Astrocyte of the hippocampus (primary cell): ENCODE measurements around the gene CHRM4.

Source experiments
- DNase-seq: peaks from one replicate; pipeline ENCODE4 v3.0.0; 2011; ENCODE audit warnings: low read depth, low spot score

CHRM4 gene

DNA sequence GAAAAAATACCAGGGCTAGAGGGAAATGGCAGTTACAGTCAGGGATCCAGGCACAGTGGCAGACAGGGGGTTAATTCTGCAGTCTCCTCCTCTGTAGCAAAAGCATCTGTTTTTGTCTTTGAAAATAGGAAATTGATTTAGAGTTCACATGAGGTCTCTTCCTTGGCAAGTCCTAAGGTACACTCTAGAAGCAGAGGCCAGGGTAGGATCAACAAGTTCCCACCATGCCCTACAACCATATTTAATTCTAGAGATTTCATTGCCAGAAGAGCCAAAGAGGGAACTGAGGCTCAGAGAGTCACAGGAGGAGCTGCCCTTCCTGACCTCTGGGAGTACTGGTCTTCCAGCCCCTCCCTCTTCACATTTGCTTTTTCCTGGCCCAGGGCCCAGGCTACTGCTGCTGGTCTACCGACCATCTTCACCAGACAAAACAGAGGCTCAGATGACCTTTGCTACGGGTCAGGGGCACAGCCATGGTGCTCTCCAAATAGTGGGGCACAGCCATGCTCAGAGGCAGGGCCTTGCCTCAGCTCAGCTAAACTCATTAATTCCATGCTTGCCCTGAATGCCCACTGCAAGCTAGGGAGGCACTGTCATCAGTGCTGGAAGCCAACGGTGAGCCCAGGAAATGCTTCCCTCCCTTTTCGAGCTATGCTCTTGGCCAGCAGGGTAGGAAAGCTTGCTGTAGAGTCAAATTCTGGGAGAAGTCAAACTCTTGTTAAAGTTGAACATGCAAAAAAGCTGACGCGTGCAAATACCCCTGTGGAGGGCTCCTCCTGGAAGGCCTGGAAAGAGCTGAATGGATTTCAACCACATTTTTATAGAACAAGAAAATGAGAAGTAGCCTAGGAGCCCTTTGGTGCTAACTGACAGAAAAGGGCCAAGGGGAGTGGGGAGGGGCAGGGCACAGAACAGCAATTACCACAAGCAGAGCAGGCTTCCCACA is 11.7 kb upstream of the CHRM4 start:
- DNase-seq: no peak

DNA sequence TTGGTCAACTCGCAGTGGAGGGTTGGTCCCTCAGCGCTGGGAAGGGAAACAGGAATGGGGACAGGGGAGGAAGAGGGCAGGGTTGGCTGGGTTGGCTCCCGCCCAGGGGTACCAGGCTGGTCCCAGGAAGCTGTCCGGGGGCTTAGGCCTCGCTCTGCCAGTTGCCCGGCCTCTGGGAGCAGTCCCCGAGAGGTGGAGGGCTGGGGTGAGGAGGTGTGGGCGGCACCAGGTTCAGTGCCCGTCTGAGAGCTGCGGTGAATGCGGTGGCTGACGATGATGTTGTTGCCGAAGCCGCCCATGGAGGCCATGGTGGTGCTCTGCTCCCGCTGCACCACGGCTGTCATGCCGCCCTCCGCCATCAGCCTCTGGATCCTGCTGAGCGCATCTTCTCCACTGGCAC is 6.0 kb upstream of the CHRM4 start:
- no peak for DNase-seq

DNA sequence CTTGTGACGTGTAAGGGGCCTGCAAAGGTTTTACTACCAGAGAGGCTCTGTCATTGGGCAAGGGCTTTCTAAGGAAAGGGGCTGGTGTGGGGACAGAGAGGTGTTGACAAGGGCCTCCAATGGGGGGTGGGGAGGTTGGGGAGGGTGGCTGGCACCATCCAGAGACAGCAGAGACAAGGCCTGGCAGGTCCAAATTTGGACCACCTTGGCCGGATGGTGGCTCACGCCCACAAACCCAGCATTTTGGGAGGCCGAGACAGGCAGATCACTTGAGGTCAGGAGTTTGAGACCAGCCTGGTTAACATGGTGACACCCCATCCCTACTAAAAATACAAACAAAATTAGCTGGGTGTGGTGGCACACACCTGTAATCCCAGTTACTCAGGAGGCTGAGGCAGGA is 2.2 kb upstream of the CHRM4 start:
- DNase-seq: no peak

DNA sequence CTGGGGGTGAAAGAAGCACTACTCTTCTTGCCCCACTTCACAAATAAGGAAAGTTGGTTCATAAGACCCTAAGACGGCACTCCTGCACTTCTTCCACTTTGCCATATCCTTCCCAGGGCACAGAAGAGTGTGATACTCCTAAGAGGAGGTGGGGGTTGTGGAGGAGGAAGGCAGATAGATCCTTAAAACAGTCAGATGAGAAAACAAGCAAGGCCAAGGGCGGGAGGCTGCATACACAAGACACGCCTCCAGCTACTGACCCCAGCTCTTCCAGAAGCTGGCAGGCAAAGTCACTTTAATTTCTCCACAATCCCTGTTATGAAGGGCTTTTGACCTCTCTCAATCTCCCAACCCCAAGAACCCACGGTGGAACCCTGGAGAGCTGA is 1.6 kb upstream of the CHRM4 start:
- DNase-seq: no peak

DNA sequence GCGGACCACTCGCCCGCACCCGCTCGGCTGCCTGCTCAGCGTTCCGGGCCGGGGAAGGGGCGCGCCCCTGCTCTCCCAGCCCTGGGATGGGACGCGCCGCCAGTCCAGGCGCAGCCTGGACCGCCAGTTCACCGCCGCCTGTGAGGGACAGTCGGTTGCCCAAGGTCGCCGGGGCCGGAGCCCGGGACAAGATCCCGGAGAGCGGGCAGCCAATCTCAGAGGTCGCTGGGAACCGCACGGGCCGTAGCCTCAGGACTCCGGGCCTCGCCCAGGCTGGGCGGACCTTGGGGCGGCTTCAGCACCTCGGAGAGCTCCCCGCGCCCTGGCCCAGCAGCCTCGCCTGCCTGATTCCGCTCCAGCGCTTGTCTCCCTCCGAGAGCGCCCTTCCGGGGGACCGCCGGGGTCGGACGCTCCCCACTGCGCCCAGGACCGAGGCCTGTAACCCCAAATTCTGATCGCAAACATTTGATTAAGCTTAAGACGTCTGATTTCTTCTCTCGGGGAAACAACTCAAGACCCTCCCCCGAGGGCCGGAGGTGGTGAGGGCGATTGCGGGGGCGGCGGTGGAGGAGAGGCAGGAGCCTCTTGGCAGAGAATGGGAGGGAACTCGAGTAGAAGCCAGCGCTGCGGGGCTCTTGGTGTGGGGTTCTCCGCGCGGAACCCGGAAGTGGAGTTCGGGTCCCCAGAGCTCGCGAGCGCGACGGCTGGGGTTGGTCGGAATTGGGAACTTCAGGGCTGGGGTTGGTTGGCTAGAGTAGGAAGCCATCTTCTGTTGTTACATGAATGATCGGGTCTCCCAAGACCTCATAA is 1.1 kb upstream of the CHRM4 start:
- DNase-seq: peak; percentile 94

DNA sequence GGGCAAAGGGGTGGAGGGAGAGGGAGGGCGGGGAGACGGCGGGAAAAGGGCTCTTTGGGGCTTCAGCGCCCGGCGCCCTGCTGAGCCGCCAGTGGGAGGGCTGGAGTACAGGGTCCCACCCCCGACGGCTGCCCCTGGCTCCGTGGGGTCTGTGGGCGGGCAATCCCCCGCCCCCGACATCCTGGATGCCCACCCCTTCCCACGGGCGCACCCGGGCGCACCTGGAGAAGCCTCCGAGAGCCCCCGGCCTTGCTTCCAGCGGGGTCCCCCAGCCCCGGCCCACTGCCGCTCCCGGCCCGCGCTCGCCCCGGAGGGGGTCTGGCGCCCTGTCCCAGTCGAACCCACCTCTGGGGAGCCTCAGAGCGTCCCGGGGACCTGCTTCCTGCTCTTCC is 394 bp downstream of the CHRM4 start:
- DNase-seq: no peak

- no peak for DNase-seq
Measured at GRCh38 chr11:46390331-46391171, 1.0 kb downstream of the CHRM4 start.

GRCh38 chr11:46389450-46390330 is 1.9 kb downstream of the CHRM4 start:
- DNase-seq: peak; percentile 90

GRCh38 chr11:46388619-46389449 is 2.7 kb downstream of the CHRM4 start:
- no peak for DNase-seq

GRCh38 chr11:46387919-46388618 is 3.5 kb downstream of the CHRM4 start:
- DNase-seq: no peak

DNA sequence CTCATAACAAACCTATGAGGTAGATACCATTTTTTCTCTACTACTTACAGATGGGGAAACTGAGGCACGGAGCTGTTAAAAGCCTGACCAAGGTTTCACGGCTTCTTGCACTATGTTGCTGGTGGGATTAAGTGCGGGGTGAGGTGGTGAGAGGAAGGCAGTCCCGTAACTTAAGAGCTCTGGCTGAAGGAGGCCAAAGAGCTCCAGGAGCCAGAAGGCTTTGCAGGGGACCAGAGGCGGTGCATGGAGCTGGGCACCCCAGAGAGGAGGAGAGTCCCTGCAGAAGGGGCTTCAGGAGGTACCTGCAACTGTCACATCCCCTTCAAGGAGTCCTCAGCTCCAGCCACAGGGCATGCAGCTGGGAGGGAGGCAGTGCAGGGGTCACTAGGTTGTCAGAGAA is 4.1 kb downstream of the CHRM4 start:
- no peak for DNase-seq

- DNase-seq: no peak
Measured at GRCh38 chr11:46386674-46387073, 4.9 kb downstream of the CHRM4 start.

GRCh38 chr11:46386005-46386578 is 5.5 kb downstream of the CHRM4 start:
- no peak for DNase-seq

DNA sequence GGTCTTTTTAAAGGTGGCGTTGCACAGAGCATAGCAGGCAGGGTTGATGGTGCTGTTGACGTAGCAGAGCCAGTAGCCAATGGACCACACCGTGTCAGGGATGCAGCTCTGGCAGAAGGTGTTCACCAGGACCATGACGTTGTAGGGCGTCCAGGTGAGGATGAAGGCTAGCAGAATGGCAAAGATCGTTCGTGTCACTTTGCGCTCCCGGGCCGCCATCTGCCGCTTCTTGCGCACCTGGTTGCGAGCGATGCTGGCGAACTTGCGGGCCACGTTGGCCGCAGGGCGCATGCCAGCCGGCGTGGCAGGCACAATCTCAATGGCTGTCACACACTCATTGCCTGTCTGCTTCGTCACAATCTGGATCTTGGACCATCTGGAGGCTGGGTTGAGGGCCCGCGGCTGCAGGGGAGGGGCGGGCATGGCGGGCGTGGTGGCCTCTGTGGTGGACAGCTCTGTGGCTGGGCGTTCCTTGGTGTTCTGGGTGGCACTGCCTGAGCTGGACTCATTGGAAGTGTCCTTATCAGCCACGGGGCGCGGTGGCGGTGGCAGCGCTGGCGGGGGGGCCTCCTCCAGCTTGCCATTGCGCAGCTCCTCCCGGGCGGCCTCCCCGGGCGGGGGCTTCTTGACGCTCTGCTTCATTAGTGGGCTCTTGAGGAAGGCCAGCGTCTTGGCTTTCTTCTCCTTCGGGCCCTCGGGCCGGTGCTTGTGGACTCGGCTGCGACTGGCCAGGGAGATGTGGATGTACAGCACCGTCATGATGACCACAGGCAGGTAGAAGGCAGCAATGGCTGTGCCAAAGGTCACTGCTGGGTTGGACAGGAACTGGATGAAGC is 6.2 kb downstream of the CHRM4 start:
- no peak for DNase-seq

DNA sequence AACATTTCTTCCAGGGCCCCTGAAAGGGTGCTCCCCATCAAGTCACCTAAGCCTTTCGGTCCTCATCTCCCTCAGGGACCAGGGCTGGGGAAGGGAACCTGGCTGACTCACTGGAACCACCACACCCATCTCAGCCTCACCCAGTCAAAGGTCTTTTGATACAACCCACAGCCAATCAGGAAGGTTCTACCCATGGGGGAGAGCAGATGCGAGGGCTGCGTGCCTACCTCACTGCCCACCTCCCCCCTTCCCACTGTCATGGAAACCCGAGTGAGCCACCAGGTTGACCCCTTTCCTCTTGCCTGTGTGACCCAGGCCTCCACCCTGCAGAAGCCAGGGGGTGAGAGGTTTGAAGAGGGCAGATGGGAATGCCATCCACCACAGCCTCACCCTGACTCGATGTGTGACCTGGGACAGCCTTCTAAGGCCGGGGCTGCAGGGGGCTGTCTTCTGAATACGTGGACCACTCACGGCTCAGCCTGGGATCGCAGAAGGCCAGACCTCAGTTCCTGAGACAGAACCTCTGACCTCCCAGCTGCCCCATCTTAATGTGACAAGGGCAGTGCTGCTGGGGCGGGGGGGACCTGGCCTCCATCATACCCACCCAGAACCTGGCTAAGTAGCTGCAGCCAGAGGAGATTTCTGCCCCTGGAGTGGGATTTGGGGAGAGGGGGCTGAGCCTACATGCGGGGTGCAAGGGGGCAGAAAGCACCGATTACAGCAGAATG is 7.4 kb downstream of the CHRM4 start:
- DNase-seq: no peak

GRCh38 chr11:46383404-46383758 is 8.2 kb downstream of the CHRM4 start:
- DNase-seq: no peak

DNA sequence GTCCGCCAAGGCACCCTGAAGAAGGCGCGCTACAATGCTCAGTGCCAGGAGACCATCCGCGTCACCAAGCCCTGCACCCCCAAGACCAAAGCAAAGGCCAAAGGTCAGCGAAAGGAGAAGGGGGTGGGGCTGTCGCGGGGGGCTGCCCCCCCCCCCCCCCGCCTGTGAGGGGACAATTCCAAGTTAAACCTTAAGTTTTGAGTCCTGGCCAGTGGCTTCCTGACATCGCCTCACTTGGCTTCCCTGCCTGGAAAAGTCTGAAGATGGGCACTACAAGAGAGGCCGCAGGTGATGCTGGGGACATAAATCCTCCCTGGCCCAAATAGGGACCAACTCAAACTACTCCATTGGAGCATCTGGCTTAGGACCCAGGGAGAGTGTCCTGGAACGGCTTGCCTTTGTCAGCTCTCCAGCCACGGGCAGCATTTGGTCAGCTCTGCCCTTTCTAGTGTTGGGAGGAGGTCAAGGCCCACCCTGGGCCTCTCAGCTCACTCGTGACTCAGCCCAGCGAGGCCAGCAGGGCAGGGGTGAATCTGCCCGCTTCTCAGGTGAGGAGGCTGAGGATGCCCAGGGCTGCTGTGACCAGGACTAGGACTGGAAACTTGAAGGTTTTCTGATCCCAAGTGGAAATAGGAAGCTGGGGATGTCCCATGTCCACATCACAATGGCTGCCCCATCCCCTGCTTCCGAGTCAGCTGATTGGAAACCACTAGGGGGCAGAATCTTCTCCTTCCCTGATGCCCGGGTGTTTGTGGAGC is 8.8 kb downstream of the CHRM4 start:
- peak; percentile 69 for DNase-seq
